SK-N-SH treated with all-trans-retinoic acid at 6 μM for 48 hours (cell line): ENCODE results near the gene ABCC6.

ENCODE experiments used
- ATAC-seq: fragments of 200-7000 bp; cut with Tn5 transposase; 3 replicates; pipeline ENCODE4 v1.9.1; 2020; ENCODE audit warnings: mild to moderate bottlenecking, moderate library complexity
- ARNTL ChIP-seq: fragments of 450-650 bp; formaldehyde crosslinking; IDR thresholded peaks from 2 replicates; pipeline ENCODE4 v1.5.0; 2020; ENCODE audit warnings: low read depth, mild to moderate bottlenecking, moderate library complexity, borderline replicate concordance
- BACH2 ChIP-seq: fragments of 250-450 bp; sonication (Bioruptor Pico); IDR thresholded peaks from 2 replicates; pipeline ENCODE4 v1.9.0; 2021; ENCODE audit warnings: mild to moderate bottlenecking, borderline replicate concordance
- CREB5 ChIP-seq: fragments of 250-450 bp; sonication (Bioruptor Pico); IDR thresholded peaks from 2 replicates; pipeline ENCODE4 v1.5.1; 2020; ENCODE audit warnings: low read depth, mild to moderate bottlenecking, moderate library complexity
- CSDC2 ChIP-seq: fragments of 250-450 bp; sonication (Bioruptor Pico); IDR thresholded peaks from 2 replicates; pipeline ENCODE4 v1.5.0; 2020; ENCODE audit warnings: mild to moderate bottlenecking, moderate library complexity
- CSRNP3 ChIP-seq: fragments of 250-450 bp; sonication (Bioruptor Pico); IDR thresholded peaks from 2 replicates; pipeline ENCODE4 v1.5.1; 2021; ENCODE audit warnings: mild to moderate bottlenecking, moderate library complexity
- ESRRG ChIP-seq: fragments of 250-450 bp; sonication (Bioruptor Pico); IDR thresholded peaks from 2 replicates; pipeline ENCODE4 v1.6.1; 2021; ENCODE audit warnings: mild to moderate bottlenecking
- GLIS3 ChIP-seq: fragments of 250-450 bp; sonication (Bioruptor Pico); IDR thresholded peaks from 2 replicates; pipeline ENCODE4 v1.5.0; 2020; ENCODE audit warnings: mild to moderate bottlenecking, moderate library complexity
- ISL1 ChIP-seq: fragments of 250-450 bp; sonication (Bioruptor Pico); IDR thresholded peaks from 2 replicates; pipeline ENCODE4 v2.1.2; 2022; ENCODE audit warnings: mild to moderate bottlenecking, moderate library complexity
- OSR1 ChIP-seq: fragments of 250-450 bp; sonication (Bioruptor Pico); IDR thresholded peaks from 2 replicates; pipeline ENCODE4 v1.8.0; 2022; ENCODE audit warnings: moderate library complexity, mild to moderate bottlenecking, inconsistent platforms
- PATZ1 ChIP-seq: fragments of 250-450 bp; sonication (Bioruptor Pico); IDR thresholded peaks from 2 replicates; pipeline ENCODE4 v1.8.0; 2020; ENCODE audit warnings: mild to moderate bottlenecking, moderate library complexity, borderline replicate concordance
- POU6F1 ChIP-seq: fragments of 250-450 bp; sonication (Bioruptor Pico); IDR thresholded peaks from 2 replicates; pipeline ENCODE4 v1.8.0; 2021; ENCODE audit warnings: low read depth, mild to moderate bottlenecking, moderate library complexity, borderline replicate concordance
- RARB ChIP-seq: fragments of 250-450 bp; sonication (Bioruptor Pico); IDR thresholded peaks from 2 replicates; pipeline ENCODE4 v1.8.0; 2021; ENCODE audit warnings: mild to moderate bottlenecking, moderate library complexity
- TCF4 ChIP-seq: fragments of 250-450 bp; sonication (Bioruptor Pico); IDR thresholded peaks from 2 replicates; pipeline ENCODE4 v1.8.0; 2021; ENCODE audit warnings: mild to moderate bottlenecking, moderate library complexity, borderline replicate concordance
- TOX ChIP-seq: fragments of 250-450 bp; sonication (Bioruptor Pico); IDR thresholded peaks from 2 replicates; pipeline ENCODE4 v1.8.0; 2021; ENCODE audit warnings: mild to moderate bottlenecking, moderate library complexity, borderline replicate concordance
- TSHZ2 ChIP-seq: fragments of 250-450 bp; sonication (Bioruptor Pico); IDR thresholded peaks from 2 replicates; pipeline ENCODE4 v1.5.0; 2020; ENCODE audit warnings: mild to moderate bottlenecking, moderate library complexity
- ZC3H10 ChIP-seq: fragments of 250-450 bp; sonication (Bioruptor Pico); IDR thresholded peaks from 2 replicates; pipeline ENCODE4 v1.5.1; 2021; ENCODE audit warnings: mild to moderate bottlenecking, moderate library complexity
- ZFP3 ChIP-seq: fragments of 250-450 bp; sonication (Bioruptor Pico); IDR thresholded peaks from 2 replicates; pipeline ENCODE4 v1.5.0; 2020; ENCODE audit warnings: mild to moderate bottlenecking, moderate library complexity
- ZFP30 ChIP-seq: fragments of 450-650 bp; formaldehyde crosslinking; IDR thresholded peaks from 2 replicates; pipeline ENCODE4 v1.5.0; 2022; ENCODE audit warnings: mild to moderate bottlenecking, moderate library complexity
- ZNF565 ChIP-seq: fragments of 450-650 bp; formaldehyde crosslinking; conservative IDR thresholded peaks from 2 replicates; pipeline ENCODE4 v1.5.0; 2020; ENCODE audit warnings: low read depth, mild to moderate bottlenecking, moderate library complexity
- ZNF70 ChIP-seq: fragments of 450-650 bp; formaldehyde crosslinking; IDR thresholded peaks from 2 replicates; pipeline ENCODE4 v1.5.0; 2020; ENCODE audit warnings: mild to moderate bottlenecking, moderate library complexity

Gene ABCC6

GRCh38 chr16:16124438-16124837 lies 98.9 kb downstream of the ABCC6 start:
- ATAC-seq: no peak
- TF ChIP-seq TOX (CRISPR knock-in tag) (no peak), GLIS3 (CRISPR knock-in tag) (no peak), ARNTL (CRISPR knock-in tag) (no peak), TCF4 (no peak), CREB5 (CRISPR knock-in tag) (no peak), ESRRG (CRISPR knock-in tag) (no peak), PATZ1 (no peak), ZNF70 (CRISPR knock-in tag) (no peak), ZFP30 (CRISPR knock-in tag) (no peak), OSR1 (CRISPR knock-in tag) (no peak), ZFP3 (CRISPR knock-in tag) (no peak), RARB (CRISPR knock-in tag) (no peak), CSDC2 (CRISPR knock-in tag) (no peak), BACH2 (CRISPR knock-in tag) (no peak), ISL1 (no peak), POU6F1 (no peak), TSHZ2 (CRISPR knock-in tag) (no peak), ZNF565 (CRISPR knock-in tag) (no peak)

- no peak for ATAC-seq
- TF ChIP-seq CREB5 (CRISPR knock-in tag) (no peak), CSRNP3 (CRISPR knock-in tag) (no peak), ZFP30 (CRISPR knock-in tag) (no peak), ESRRG (CRISPR knock-in tag) (no peak), ZFP3 (CRISPR knock-in tag) (no peak), CSDC2 (CRISPR knock-in tag) (no peak), ZNF565 (CRISPR knock-in tag) (no peak), ZNF70 (CRISPR knock-in tag) (no peak), TOX (CRISPR knock-in tag) (no peak), BACH2 (CRISPR knock-in tag) (no peak), RARB (CRISPR knock-in tag) (no peak), ZC3H10 (CRISPR knock-in tag) (no peak), PATZ1 (no peak), TCF4 (no peak), ISL1 (no peak)
These were observed 101.0 kb downstream of the ABCC6 start for GRCh38 chr16:16122264-16122663.
